NCI-H2081 treated with DMSO at 0.1 percent for 48 hours (cell line): ENCODE results near the gene CDH24.

Experiments
- DNase-seq: peaks from one replicate; lab custom pipeline; 2025; lab: John Stamatoyannopoulos, UW

Gene CDH24

GRCh38 chr14:23045419-23046357 is 11.6 kb downstream of the CDH24 start:
- no peak for DNase-seq

GRCh38 chr14:23044840-23045239 is 12.5 kb downstream of the CDH24 start:
- no peak for DNase-seq

- DNase-seq, result no peak
These were observed 13.6 kb downstream of the CDH24 start for GRCh38 chr14:23043754-23044153.

GRCh38 chr14:23043145-23043544 is 14.2 kb downstream of the CDH24 start:
- DNase-seq, result no peak

GRCh38 chr14:23042162-23042965 is 15.0 kb downstream of the CDH24 start, which contains the start of gene PSMB11:
Gene PSMB11, plus strand, starts transcription at chr14:23042212. Its CDS starts 14 bp downstream, at chr14:23042226.
- DNase-seq, result no peak

- no peak for DNase-seq
These were observed 15.6 kb downstream of the CDH24 start for GRCh38 chr14:23041729-23042128.

GRCh38 chr14:23040100-23040499 is 17.2 kb downstream of the CDH24 start:
- DNase-seq, result no peak

- no peak for DNase-seq
These were observed 21.8 kb downstream of the CDH24 start for GRCh38 chr14:23035303-23036144.

- DNase-seq, result no peak
These were observed 22.6 kb downstream of the CDH24 start, which contains the start of gene PSMB5 for GRCh38 chr14:23034498-23035302. Gene PSMB5, minus strand, starts transcription at chr14:23034900. Its CDS starts 19 bp downstream, at chr14:23034881.

GRCh38 chr14:23033801-23034497 is 23.4 kb downstream of the CDH24 start:
- no peak for DNase-seq

GRCh38 chr14:23033251-23033727 is 24.0 kb downstream of the CDH24 start:
- DNase-seq, result no peak

- no peak for DNase-seq
These were observed 26.4 kb downstream of the CDH24 start for GRCh38 chr14:23030936-23031335.

GRCh38 chr14:23028799-23029198 is 28.5 kb downstream of the CDH24 start:
- DNase-seq, result no peak

- DNase-seq, result no peak
These were observed 32.0 kb downstream of the CDH24 start for GRCh38 chr14:23025151-23025814.

GRCh38 chr14:23024612-23025075 is 32.7 kb downstream of the CDH24 start:
- DNase-seq, result no peak

- DNase-seq, result no peak
These were observed 33.5 kb downstream of the CDH24 start for GRCh38 chr14:23023795-23024152.

GRCh38 chr14:23023022-23023794 is 34.1 kb downstream of the CDH24 start:
- DNase-seq, result no peak

GRCh38 chr14:23021889-23022442 is 35.4 kb downstream of the CDH24 start:
- no peak for DNase-seq
